Glomerular endothelial cell (primary cell): ENCODE data around the gene SLC34A1. TPM values are rescaled to one million over a fixed set of nuclear protein-coding genes. Genes with fewer than 3 reads are reported as not detected.

ENCODE experiments used
- DNase-seq: peaks from one replicate; pipeline ENCODE4 v3.0.0-alpha.2; 2011; ENCODE audit warnings: low read depth, low spot score; ENCODE audit errors: extremely low read depth
- total RNA-seq: library from RNA; depleted of rRNA; stranded (reverse); fragments of >200 nt; gene quantifications from 2 replicates; pipeline ENCODE4 v1.2.3, GENCODE V29; 2015

SLC34A1 gene
- total RNA-seq, 1 donor from 2014 or later, result not detected

DNA sequence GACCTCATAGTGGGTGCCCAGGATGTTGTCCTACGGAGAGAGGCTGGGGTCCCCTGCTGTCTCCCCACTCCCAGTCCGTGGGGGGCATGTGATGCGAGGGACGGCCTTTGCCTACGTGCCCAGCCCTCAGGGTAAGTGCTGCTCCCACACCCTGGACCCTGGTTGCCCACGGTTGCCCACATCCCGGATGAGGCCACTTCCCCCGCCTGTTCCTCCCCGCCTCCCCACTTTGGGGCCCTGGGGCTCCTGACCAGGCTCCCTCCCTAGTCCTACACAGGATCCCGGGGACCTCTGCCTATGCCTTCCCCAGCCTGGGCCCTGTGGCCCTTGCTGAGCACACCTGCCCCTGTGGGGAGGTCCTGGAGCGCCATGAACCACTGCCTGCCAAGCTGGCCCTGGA, 1.5 kb downstream of the SLC34A1 start:
- DNase-seq, result no peak

DNA sequence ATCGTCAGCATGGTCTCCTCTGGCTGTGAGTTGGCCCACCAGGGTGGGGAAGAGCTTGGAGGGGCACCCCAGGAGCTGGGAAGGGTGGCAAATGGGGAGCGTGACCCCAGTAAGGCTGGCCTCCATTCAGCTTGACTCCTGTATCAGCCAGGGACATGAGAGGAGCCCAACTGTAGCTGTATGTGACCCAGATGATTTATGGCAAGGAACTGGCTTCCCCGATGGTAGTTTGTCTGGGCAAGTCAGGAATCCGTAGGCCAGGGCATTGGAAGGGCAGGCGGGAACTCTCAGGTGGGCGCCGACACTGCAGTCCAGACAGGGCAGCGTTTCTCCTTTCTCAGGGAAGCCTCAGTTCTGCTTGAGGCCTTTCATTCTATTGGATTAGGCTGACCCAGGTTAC, 2.3 kb downstream of the SLC34A1 start:
- DNase-seq, result no peak

DNA sequence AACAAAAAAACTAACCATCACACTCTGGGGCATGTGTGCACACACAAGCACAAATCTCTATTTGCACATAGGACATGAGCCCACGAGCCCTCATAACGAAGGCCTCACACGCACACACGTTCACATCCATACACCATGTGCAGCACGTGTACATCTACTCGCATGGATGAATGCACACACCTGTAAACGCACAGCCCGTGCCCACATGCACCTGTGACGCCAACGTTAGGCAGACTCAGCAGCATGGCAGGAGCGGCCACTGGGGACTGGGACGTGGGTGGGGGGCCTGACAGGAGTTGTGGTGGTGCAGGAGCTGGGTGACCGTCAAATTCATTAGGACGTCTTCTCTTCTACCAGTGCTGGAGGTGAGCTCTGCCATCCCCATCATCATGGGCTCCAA, 3.2 kb downstream of the SLC34A1 start:
- DNase-seq, result no peak

GRCh38 chr5:177388521-177389052, 4.4 kb downstream of the SLC34A1 start:
- no peak for DNase-seq

DNA sequence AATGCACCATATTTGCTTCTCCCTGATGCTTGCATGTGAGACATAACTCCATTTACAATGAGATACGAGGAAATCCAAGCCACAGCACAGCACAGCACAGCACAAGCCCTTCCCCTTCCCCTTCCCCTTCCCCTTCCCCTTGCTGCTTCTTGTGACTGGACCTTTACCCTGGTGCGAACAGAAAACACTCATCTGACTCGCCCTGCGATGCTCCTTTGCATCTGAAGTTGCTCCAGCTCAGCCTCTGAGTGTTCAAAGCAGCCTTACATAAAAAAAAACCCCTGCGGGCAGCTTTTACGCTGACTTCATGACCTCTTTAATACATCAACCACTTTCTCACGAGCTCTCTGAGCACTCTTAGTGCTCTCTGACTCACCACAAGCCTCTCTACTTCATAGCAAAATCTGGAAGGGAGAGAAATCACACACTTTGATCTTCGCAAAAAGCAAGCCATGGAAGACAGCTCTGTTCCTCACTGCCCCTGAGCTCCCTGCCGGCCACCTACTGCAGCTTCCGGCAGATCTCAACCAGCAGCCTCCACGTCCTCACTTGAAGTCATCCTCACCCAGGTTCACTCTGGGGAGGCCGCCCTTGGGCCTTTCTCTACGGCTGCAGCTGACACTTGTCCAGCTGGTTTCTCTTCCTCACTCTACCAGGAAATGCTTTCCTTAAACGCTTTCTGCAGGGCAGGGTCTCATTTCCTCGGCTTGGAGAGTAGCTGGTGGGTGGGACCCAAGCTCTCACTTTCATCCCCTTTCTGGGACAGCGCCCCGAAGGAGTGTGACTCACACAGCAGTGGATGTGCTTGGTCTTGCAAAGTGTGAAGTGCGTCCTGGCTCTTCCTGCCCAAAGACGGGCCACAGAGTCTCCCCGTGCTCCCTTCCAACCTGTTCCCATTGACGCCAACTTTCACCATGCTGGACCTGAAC, 5.3 kb downstream of the SLC34A1 start:
- no peak for DNase-seq

DNA sequence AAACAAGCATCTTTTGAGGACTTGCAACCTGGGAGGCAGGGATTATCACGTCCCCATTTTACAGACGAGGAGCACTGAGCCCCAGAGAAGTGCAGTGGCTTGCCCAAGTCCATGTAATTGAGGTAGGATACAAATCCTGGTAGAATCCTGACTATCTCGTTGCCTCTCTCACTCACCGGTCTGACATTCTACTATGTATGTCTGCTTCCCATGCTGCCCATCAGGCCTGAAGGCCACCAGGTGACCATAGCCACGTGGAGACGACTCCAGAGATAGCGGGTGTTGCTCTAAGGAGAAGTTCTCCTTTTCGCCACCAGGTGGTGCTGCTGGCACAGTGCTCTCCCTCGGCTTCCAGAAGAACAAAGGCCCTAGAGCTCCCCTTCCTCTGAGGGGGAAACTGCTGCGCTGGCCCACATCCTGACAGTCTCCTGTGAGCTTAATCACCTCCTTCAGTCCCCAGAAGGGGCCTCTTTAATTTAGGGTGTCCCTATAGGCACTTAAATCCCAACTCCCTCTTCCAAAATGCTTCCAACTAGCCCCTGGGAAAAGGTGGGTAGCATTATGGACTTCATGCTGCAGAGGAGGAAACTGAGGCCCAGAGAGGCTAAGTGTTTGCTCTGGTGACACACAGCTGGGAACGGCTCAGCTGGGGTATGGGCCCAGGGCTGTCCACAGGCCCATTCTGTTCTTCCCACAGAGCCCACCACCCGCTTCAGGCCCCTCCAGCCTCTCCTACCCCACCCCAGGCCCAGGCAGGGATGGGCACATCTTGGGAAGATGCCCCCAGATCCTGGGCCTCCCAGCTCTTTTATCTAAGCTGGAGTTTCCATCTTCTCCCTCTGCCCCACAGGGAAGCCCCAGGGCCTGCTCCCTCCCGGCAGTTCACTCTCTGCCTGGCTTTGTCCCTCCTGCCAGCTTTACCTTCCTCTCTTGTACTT, 6.4 kb downstream of the SLC34A1 start:
- no peak for DNase-seq

- no peak for DNase-seq
These were observed 8.5 kb downstream of the SLC34A1 start for GRCh38 chr5:177392765-177393164.

GRCh38 chr5:177393206-177393765, 9.1 kb downstream of the SLC34A1 start:
- no peak for DNase-seq

- no peak for DNase-seq
These were observed 9.8 kb downstream of the SLC34A1 start for GRCh38 chr5:177393990-177394389.

DNA sequence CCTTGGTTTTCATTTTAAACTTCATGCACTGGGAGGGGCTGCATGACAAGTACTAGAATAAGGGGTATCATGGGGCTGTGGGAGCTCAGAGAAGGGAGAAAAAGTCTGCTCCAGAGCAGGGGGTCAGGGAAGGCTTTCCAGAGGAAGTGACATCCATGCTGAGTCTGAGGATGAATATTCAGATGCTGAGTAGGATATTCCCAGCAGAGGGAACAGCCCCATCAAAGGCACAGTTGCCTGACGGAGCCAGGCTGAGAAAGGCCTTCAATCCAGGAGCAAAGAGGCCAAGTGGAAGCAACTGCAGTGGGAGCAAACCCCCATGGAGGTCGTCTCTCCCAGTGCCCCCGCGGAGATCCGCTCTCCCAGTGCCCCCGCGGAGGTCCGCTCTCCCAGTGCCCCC, 11.8 kb downstream of the SLC34A1 start:
- no peak for DNase-seq

GRCh38 chr5:177396807-177397206, 12.6 kb downstream of the SLC34A1 start:
- no peak for DNase-seq

DNA sequence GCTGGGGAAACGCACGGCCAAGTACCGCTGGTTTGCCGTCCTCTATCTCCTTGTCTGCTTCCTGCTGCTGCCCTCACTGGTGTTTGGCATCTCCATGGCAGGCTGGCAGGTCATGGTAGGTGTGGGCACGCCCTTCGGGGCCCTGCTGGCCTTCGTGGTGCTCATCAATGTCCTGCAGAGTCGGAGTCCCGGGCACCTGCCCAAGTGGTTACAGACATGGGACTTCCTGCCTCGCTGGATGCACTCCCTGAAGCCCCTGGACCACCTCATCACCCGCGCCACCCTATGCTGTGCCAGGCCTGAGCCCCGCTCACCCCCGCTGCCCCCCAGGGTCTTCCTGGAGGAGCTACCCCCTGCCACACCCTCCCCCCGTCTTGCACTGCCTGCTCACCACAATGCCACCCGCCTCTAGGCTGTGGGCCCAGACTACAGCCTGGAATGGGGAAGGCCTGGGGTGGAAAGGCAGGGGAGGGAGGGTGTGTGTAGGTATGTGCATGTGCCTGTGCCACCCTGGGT, 13.7 kb downstream of the SLC34A1 start:
- DNase-seq, result no peak

GRCh38 chr5:177399997-177400868, 16.0 kb downstream of the SLC34A1 start, which contains the start of gene PFN3:
Gene PFN3, minus strand, starts transcription at chr5:177400661. Its CDS starts 85 bp downstream, at chr5:177400576.
- DNase-seq, result no peak

GRCh38 chr5:177402271-177403043, 18.2 kb downstream of the SLC34A1 start:
- DNase-seq, result no peak

- DNase-seq, result no peak
These were observed 19.0 kb downstream of the SLC34A1 start for GRCh38 chr5:177403102-177403791.

GRCh38 chr5:177403792-177404640, 19.8 kb downstream of the SLC34A1 start:
- DNase-seq, result no peak

- DNase-seq, result no peak
These were observed 20.5 kb downstream of the SLC34A1 start for GRCh38 chr5:177404641-177405179.
